Neural cell (in vitro differentiated cells): ENCODE measurements around the gene CCKAR. TPM values are rescaled to one million over a fixed set of nuclear protein-coding genes. Genes with fewer than 3 reads are reported as not detected.

Source experiments
- H2AFZ ChIP-seq: fragments of 200-600, 300-800 bp; sonication (generic), shearing (Covaris generic); 2 replicates; pipeline ENCODE4 v1.6.0; 2014; ENCODE audit warnings: low read depth, mild to moderate bottlenecking, antibody characterized with exemption, low read length, moderate library complexity
- H3F3A ChIP-seq: fragments of 200-600 bp; shearing (Covaris generic); 2 replicates; pipeline ENCODE4 v1.6.1; 2016; ENCODE audit warnings: mild to moderate bottlenecking, moderate library complexity, mixed read lengths, antibody characterized with exemption, low read length; ENCODE audit not compliant: insufficient read depth, poor library complexity, severe bottlenecking
- H3K27ac ChIP-seq: fragments of 200-600, 300-800 bp; sonication (generic), shearing (Covaris generic); 2 replicates; pipeline ENCODE4 v1.5.1; 2014; ENCODE audit warnings: mild to moderate bottlenecking, low read length, moderate library complexity
- H3K27me3 ChIP-seq: fragments of 300-800, 200-600 bp; sonication (generic), shearing (Covaris generic); 2 replicates; pipeline ENCODE4 v1.6.0; 2014; ENCODE audit warnings: mild to moderate bottlenecking, low read depth, low read length, moderate library complexity; ENCODE audit not compliant: insufficient read depth
- H3K36me3 ChIP-seq: fragments of 300-800, 200-600 bp; sonication (generic), shearing (Covaris generic); 2 replicates; pipeline ENCODE4 v1.5.1; 2014; ENCODE audit warnings: mild to moderate bottlenecking, antibody characterized with exemption, low read length, moderate library complexity; ENCODE audit not compliant: insufficient read depth
- H3K4me2 ChIP-seq: fragments of 300-800, 200-600 bp; sonication (generic), shearing (Covaris generic); 2 replicates; pipeline ENCODE4 v1.6.0; 2014; ENCODE audit warnings: mild to moderate bottlenecking, low read length
- H3K4me3 ChIP-seq: fragments of 300-800, 200-600 bp; sonication (generic), shearing (Covaris generic); 2 replicates; pipeline ENCODE4 v1.5.1; 2014; ENCODE audit warnings: mild to moderate bottlenecking, low read length, moderate library complexity
- H3K79me2 ChIP-seq: fragments of 200-600 bp; shearing (Covaris generic); replicated peaks from 2 replicates; pipeline ENCODE4 v1.6.0; 2014; ENCODE audit warnings: mild to moderate bottlenecking, low read length, moderate library complexity; ENCODE audit not compliant: insufficient read depth
- H3K9ac ChIP-seq: fragments of 300-800, 200-600 bp; sonication (generic), shearing (Covaris generic); 2 replicates; pipeline ENCODE4 v1.6.1; 2016; ENCODE audit warnings: mild to moderate bottlenecking, low read length, mixed read lengths
- H3K9me2 ChIP-seq: fragments of 200-600 bp; shearing (Covaris generic); 2 replicates; pipeline ENCODE4 v1.6.1; 2016; ENCODE audit warnings: mild to moderate bottlenecking, low read length, mixed read lengths; ENCODE audit not compliant: insufficient read depth
- H3K9me3 ChIP-seq: fragments of 200-600, 300-800 bp; sonication (generic), shearing (Covaris generic); 2 replicates; pipeline ENCODE4 v1.6.1; 2016; ENCODE audit warnings: mild to moderate bottlenecking, mixed run types, low read length, moderate library complexity, mixed read lengths
- H4K20me1 ChIP-seq: fragments of 200-600 bp; shearing (Covaris generic); 2 replicates; pipeline ENCODE4 v1.6.1; 2016; ENCODE audit warnings: mild to moderate bottlenecking, mixed run types; ENCODE audit not compliant: insufficient read depth
- EP300 ChIP-seq: fragments of 450-650 bp; conservative IDR thresholded peaks from 2 replicates; pipeline ENCODE4 v1.6.1; 2014; ENCODE audit warnings: antibody characterized with exemption, mild to moderate bottlenecking, moderate library complexity; ENCODE audit not compliant: poor library complexity, severe bottlenecking
- EZH2 ChIP-seq: fragments of 200-600, 300-800 bp; shearing (Covaris generic), sonication (generic); IDR thresholded peaks from 2 replicates; pipeline ENCODE4 v1.6.1; 2014; ENCODE audit warnings: antibody characterized with exemption, low read length, borderline replicate concordance, mild to moderate bottlenecking; ENCODE audit not compliant: insufficient read depth, poor library complexity, severe bottlenecking
- MXI1 ChIP-seq: fragments of 450-650 bp; conservative IDR thresholded peaks from 2 replicates; pipeline ENCODE4 v1.6.1; 2014; ENCODE audit warnings: antibody characterized with exemption, mild to moderate bottlenecking; ENCODE audit not compliant: poor library complexity, severe bottlenecking
- POLR2AphosphoS5 ChIP-seq: IDR thresholded peaks from 2 replicates; pipeline ENCODE4 v1.6.1; 2012
- RAD21 ChIP-seq: fragments of 450-650 bp; conservative IDR thresholded peaks from 2 replicates; pipeline ENCODE4 v1.6.1; 2014; ENCODE audit warnings: antibody characterized with exemption, mild to moderate bottlenecking, moderate library complexity
- SMC3 ChIP-seq: fragments of 450-650 bp; conservative IDR thresholded peaks from 2 replicates; pipeline ENCODE4 v1.6.1; 2014; ENCODE audit warnings: antibody characterized with exemption, mild to moderate bottlenecking, moderate library complexity; ENCODE audit not compliant: poor library complexity
- TAF1 ChIP-seq: IDR thresholded peaks from 2 replicates; pipeline ENCODE4 v1.6.1; 2012; ENCODE audit warnings: low read depth
- polyA plus RNA-seq: library from polyadenylated mRNA; depleted of rRNA; stranded (reverse); fragments of >200 nt; gene quantifications from 2 replicates; pipeline ENCODE4 v1.2.3, GENCODE V29; 2014
- TF ChIP-seq, protein P1 (sequence below): fragments of 450-650 bp; IDR thresholded peaks from 2 replicates; pipeline ENCODE4 v1.5.1; 2014; ENCODE audit warnings: antibody characterized with exemption, mild to moderate bottlenecking, moderate library complexity; ENCODE audit not compliant: poor library complexity, severe bottlenecking
- TF ChIP-seq, protein P2 (sequence below): IDR thresholded peaks from 2 replicates; pipeline ENCODE4 v1.6.1; 2012; ENCODE audit warnings: borderline replicate concordance

CCKAR gene
- polyA plus RNA-seq, 1 donor from 2014 or later, result not detected

DNA sequence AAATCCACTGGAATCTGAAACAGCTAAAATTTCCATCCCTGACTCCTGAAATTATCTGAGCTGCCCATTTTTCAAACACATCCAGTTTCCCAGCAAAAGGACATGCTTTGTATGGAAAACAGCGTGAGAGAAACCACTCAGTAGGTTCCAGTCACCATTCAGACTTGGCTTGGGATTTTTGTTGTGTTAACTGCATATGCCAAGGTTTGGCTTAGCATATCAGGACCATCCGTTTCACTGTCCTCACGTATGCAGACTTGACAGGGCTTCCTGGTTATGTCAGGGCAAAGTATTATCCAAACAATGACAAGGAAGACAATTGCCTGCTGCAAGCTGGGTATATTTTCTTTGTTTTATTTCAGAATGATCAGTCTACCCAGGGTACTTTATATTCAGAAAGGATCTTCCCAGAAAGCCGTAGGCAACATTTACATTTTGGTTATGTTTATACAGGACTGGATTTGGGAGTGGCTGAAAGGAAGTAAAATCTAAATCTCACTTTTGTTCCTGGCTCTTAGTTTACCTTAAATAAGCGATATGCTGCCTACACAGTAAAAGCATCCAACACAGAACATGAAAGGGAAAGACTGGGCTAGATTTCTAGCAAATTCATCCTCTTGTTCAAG is 41.3 kb upstream of the CCKAR start:
- H3K9me2 ChIP-seq, result no peaks in the 10 kb centered on the region
- no peak overlapping the region for H3K4me2 ChIP-seq
- no peaks in the 10 kb centered on the region for H3K9me3 ChIP-seq
- H3K27ac ChIP-seq, result no peak overlapping the region
- no peaks in the 10 kb centered on the region for H3F3A ChIP-seq
- H3K9ac ChIP-seq, result no peak overlapping the region
- H3K79me2 ChIP-seq, result no peaks in the 10 kb centered on the region
- no peaks in the 10 kb centered on the region for H3K36me3 ChIP-seq
- no peak overlapping the region for H3K4me3 ChIP-seq
- no peaks in the 10 kb centered on the region for H3K27me3 ChIP-seq
- no peak overlapping the region for H2AFZ ChIP-seq
- H4K20me1 ChIP-seq, result no peaks in the 10 kb centered on the region
- no peak for TF ChIP-seq SMC3
- TF ChIP-seq EP300, result no peak
- no peak for TF ChIP-seq EZH2
- no peak for TF ChIP-seq MXI1
- TF ChIP-seq POLR2AphosphoS5, result no peak
- no peak for TF ChIP-seq TAF1
- TF ChIP-seq, protein P1, sequence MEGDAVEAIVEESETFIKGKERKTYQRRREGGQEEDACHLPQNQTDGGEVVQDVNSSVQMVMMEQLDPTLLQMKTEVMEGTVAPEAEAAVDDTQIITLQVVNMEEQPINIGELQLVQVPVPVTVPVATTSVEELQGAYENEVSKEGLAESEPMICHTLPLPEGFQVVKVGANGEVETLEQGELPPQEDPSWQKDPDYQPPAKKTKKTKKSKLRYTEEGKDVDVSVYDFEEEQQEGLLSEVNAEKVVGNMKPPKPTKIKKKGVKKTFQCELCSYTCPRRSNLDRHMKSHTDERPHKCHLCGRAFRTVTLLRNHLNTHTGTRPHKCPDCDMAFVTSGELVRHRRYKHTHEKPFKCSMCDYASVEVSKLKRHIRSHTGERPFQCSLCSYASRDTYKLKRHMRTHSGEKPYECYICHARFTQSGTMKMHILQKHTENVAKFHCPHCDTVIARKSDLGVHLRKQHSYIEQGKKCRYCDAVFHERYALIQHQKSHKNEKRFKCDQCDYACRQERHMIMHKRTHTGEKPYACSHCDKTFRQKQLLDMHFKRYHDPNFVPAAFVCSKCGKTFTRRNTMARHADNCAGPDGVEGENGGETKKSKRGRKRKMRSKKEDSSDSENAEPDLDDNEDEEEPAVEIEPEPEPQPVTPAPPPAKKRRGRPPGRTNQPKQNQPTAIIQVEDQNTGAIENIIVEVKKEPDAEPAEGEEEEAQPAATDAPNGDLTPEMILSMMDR, result no peak
- no peak for TF ChIP-seq RAD21
- TF ChIP-seq, protein P2, sequence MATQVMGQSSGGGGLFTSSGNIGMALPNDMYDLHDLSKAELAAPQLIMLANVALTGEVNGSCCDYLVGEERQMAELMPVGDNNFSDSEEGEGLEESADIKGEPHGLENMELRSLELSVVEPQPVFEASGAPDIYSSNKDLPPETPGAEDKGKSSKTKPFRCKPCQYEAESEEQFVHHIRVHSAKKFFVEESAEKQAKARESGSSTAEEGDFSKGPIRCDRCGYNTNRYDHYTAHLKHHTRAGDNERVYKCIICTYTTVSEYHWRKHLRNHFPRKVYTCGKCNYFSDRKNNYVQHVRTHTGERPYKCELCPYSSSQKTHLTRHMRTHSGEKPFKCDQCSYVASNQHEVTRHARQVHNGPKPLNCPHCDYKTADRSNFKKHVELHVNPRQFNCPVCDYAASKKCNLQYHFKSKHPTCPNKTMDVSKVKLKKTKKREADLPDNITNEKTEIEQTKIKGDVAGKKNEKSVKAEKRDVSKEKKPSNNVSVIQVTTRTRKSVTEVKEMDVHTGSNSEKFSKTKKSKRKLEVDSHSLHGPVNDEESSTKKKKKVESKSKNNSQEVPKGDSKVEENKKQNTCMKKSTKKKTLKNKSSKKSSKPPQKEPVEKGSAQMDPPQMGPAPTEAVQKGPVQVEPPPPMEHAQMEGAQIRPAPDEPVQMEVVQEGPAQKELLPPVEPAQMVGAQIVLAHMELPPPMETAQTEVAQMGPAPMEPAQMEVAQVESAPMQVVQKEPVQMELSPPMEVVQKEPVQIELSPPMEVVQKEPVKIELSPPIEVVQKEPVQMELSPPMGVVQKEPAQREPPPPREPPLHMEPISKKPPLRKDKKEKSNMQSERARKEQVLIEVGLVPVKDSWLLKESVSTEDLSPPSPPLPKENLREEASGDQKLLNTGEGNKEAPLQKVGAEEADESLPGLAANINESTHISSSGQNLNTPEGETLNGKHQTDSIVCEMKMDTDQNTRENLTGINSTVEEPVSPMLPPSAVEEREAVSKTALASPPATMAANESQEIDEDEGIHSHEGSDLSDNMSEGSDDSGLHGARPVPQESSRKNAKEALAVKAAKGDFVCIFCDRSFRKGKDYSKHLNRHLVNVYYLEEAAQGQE, result no peak

DNA sequence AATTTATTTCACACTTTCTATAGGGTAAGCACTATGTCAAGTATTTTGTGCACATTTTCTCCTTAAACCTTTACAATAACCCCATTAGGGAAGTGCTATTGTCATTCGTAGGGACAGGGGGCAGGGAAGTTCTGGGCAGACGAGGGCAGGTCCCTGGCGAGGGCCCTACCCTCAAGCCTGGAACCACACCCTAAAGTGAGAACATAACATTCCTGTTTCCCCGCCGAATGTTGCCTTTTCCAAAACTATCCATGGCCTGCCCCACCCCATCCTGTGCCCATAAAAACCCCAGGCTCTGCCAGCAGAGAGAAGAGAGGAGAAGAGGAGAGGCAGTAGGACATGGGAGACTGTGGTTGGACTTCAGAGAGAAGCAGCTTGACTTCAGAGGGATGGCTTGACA is 39.8 kb upstream of the CCKAR start:
- Histone ChIP-seq H2AFZ (no peak overlapping the region), H4K20me1 (no peaks in the 10 kb centered on the region), H3K9me2 (no peaks in the 10 kb centered on the region), H3K4me2 (no peak overlapping the region), H3K79me2 (no peaks in the 10 kb centered on the region), H3K4me3 (no peak overlapping the region), H3K27me3 (no peaks in the 10 kb centered on the region), H3F3A (no peaks in the 10 kb centered on the region), H3K9ac (no peak overlapping the region), H3K9me3 (no peaks in the 10 kb centered on the region), H3K36me3 (no peaks in the 10 kb centered on the region), H3K27ac (no peak overlapping the region)
- TF ChIP-seq POLR2AphosphoS5 (no peak), EZH2 (no peak), TAF1 (no peak), EP300 (no peak)
- TF ChIP-seq, protein P1, result no peak
